ENCODE results near the gene RBM33.
"Not testable (repeated sequence)": the region's sequence is repeated elsewhere in the genome, so short reads cannot be mapped to it uniquely, and the experiment has no call there.

Gene RBM33

GRCh38 chr7:155644178-155644970 lies at the start of gene RBM33:
Gene RBM33 (plus strand): TSS chr7:155644661. CDS start chr7:155644877, 216 bp downstream.
- peak; percentile 64 to 91 (median 80) for DNase-seq
- intact Hi-C loops (cut with DNase I), result no loop called here

GRCh38 chr7:155594961-155595366 lies 49.5 kb upstream of the RBM33 start:
- intact Hi-C loops (cut with DNase I), result loop anchor here (5.0 to 10.0 kb wide), 2 partner anchors 142 to 170 kb away; no protein-coding TSS in a partner anchor
- peak in 2 of 42 donors; percentile 7 to 27 for DNase-seq

- intact Hi-C loops (cut with DNase I), result loop anchor here (5.0 to 10.0 kb wide), 2 partner anchors 140 to 167 kb away; no protein-coding TSS in a partner anchor
- no peak for DNase-seq
Observed at GRCh38 chr7:155597753-155598140, 46.7 kb upstream of the RBM33 start.

- intact Hi-C loops (cut with DNase I), result loop anchor here (5.0 to 10.0 kb wide), 2 partner anchors 138 to 166 kb away; no protein-coding TSS in a partner anchor
Observed at GRCh38 chr7:155598810-155599210, 45.7 kb upstream of the RBM33 start.

GRCh38 chr7:155602156-155602555 lies 42.3 kb upstream of the RBM33 start:
- peak in 2 of 42 donors; percentile 7 to 28 for DNase-seq

More at GRCh38 chr7:155598810-155599210, 45.7 kb upstream of the RBM33 start:
- DNase-seq, result peak; percentile 47 to 96 (median 89)

GRCh38 chr7:155602750-155603149 lies 41.7 kb upstream of the RBM33 start:
- DNase-seq, result peak in 2 of 42 donors; percentile 4 to 31
- intact Hi-C loops (cut with DNase I), result no loop called here

More at GRCh38 chr7:155602156-155602555, 42.3 kb upstream of the RBM33 start:
- intact Hi-C loops (cut with DNase I), result no loop called here

- peak in 2 of 42 donors; percentile 2 to 18 for DNase-seq
- intact Hi-C loops (cut with DNase I), result no loop called here
Observed at GRCh38 chr7:155603205-155603857, 41.1 kb upstream of the RBM33 start.

- intact Hi-C loops (cut with DNase I), result no loop called here
Observed at GRCh38 chr7:155603858-155604503, 40.5 kb upstream of the RBM33 start.

GRCh38 chr7:155604504-155604997 lies 39.9 kb upstream of the RBM33 start:
- peak in 1 of 42 donors; percentile 12 for DNase-seq
- intact Hi-C loops (cut with DNase I), result no loop called here

More at GRCh38 chr7:155603858-155604503, 40.5 kb upstream of the RBM33 start:
- DNase-seq, result peak in 2 of 42 donors; percentile 0 to 20

GRCh38 chr7:155609185-155609584 lies 35.3 kb upstream of the RBM33 start:
- DNase-seq, result no peak
- intact Hi-C loops (cut with DNase I), result no loop called here

- intact Hi-C loops (cut with DNase I), result no loop called here
- no peak for DNase-seq
Observed at GRCh38 chr7:155610633-155611193, 33.7 kb upstream of the RBM33 start.

GRCh38 chr7:155611808-155612447 lies 32.5 kb upstream of the RBM33 start:
- intact Hi-C loops (cut with DNase I), result no loop called here

GRCh38 chr7:155612658-155613057 lies 31.8 kb upstream of the RBM33 start:
- intact Hi-C loops (cut with DNase I), result no loop called here
- DNase-seq, result no peak

More at GRCh38 chr7:155611808-155612447, 32.5 kb upstream of the RBM33 start:
- DNase-seq, result no peak

- intact Hi-C loops (cut with DNase I); DNase-seq: not testable (repeated sequence)
Observed at GRCh38 chr7:155615085-155615484, 29.4 kb upstream of the RBM33 start.

GRCh38 chr7:155618708-155619633 lies 25.5 kb upstream of the RBM33 start:
- intact Hi-C loops (cut with DNase I), result no loop called here
- DNase-seq, result no peak

- DNase-seq, result no peak
Observed at GRCh38 chr7:155619634-155620271, 24.7 kb upstream of the RBM33 start.

GRCh38 chr7:155620497-155620896 lies 24.0 kb upstream of the RBM33 start:
- no peak for DNase-seq
- intact Hi-C loops (cut with DNase I), result no loop called here

More at GRCh38 chr7:155619634-155620271, 24.7 kb upstream of the RBM33 start:
- intact Hi-C loops (cut with DNase I), result no loop called here

Measured in head of caudate nucleus (tissue), 42 donors.